ENCODE data around the gene EHD1.

DNA sequence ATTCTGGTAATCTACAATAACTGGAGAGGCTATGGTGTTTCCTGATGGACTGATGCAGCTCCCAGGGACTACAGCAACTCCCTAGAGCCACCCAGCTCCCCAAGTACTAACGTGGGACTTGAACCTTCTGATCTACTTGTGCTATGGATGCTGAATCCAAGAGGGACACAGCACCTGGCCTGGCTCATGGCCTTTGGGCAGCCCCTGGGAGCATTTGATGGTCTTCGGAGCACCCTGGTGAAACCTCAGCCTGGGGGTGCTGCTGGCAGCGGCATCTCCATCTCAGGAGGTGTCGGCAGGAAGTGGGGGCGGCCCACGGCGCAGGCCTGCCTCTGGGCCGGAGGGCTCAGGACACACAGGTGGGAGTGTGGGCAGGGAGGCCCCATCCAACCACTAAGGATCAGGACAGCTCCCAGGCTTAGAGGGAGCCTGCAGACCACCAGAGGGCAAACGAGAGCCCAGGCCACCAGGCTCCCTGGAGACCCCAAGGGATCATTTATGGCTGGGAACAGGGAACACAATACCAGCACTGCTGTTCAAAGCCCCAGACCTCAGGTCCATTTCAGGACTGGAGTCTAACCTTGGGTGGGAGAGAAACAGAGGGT is 8.7 kb downstream of the EHD1 start:
- TF ChIP-seq GATA2 (CRISPR knock-in tag; IDR thresholded peaks at IDR 0.05) (no peak), KDM1A (IDR thresholded peaks at IDR 0.05) (no peak), SIN3A (IDR thresholded peaks at IDR 0.05; ENCODE audit: borderline replicate concordance in 2 of 2, control insufficient read depth in 1 of 2, low read depth in 2 of 2, low read length in 2 of 2) (no peak), NCOA2 (IDR thresholded peaks at IDR 0.05; ENCODE audit: partially characterized antibody in 2 of 2) (no peak), SRF (CRISPR knock-in tag; IDR thresholded peaks at IDR 0.05) (no peak)
- TF ChIP-seq, protein P1, sequence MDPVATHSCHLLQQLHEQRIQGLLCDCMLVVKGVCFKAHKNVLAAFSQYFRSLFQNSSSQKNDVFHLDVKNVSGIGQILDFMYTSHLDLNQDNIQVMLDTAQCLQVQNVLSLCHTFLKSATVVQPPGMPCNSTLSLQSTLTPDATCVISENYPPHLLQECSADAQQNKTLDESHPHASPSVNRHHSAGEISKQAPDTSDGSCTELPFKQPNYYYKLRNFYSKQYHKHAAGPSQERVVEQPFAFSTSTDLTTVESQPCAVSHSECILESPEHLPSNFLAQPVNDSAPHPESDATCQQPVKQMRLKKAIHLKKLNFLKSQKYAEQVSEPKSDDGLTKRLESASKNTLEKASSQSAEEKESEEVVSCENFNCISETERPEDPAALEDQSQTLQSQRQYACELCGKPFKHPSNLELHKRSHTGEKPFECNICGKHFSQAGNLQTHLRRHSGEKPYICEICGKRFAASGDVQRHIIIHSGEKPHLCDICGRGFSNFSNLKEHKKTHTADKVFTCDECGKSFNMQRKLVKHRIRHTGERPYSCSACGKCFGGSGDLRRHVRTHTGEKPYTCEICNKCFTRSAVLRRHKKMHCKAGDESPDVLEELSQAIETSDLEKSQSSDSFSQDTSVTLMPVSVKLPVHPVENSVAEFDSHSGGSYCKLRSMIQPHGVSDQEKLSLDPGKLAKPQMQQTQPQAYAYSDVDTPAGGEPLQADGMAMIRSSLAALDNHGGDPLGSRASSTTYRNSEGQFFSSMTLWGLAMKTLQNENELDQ (CRISPR knock-in tag; IDR thresholded peaks at IDR 0.05; ENCODE audit: borderline replicate concordance): no peak

Data from K562 (cell line).